Stimulated activated CD4-positive, alpha-beta T cell treated with anti-CD3 and anti-CD28 coated beads, Interleukin-15, amount 100 ng/mL, for 1 hour (primary cell): ENCODE results near the gene STIM1.
"Not testable (repeated sequence)": the region's sequence is repeated elsewhere in the genome, so short reads cannot be mapped to it uniquely, and the experiment has no call there.

Experiments used
- DNase-seq, 2 donors: peaks; one replicate each; pipeline ENCODE4 v3.0.0-alpha.2; 2020; ENCODE audit warnings: low read depth in 1 of 2, low spot score in 1 of 2

STIM1 gene

GRCh38 chr11:4093519-4094347, 238.3 kb downstream of the STIM1 start:
- no peak for DNase-seq

- peak; percentile 80 to 90 for DNase-seq
Measured at GRCh38 chr11:4094348-4095291, 239.2 kb downstream of the STIM1 start, which contains the start of gene RRM1. TSS of gene RRM1 (plus strand) at chr11:4094799. CDS start at chr11:4095013, 214 bp downstream.

GRCh38 chr11:4095509-4096230, 240.2 kb downstream of the STIM1 start:
- DNase-seq = no peak

- DNase-seq = no peak
Measured at GRCh38 chr11:4098026-4098621, 242.7 kb downstream of the STIM1 start.

GRCh38 chr11:4102711-4103110, 247.2 kb downstream of the STIM1 start:
- DNase-seq = no peak

GRCh38 chr11:4103269-4103668, 247.8 kb downstream of the STIM1 start:
- no peak for DNase-seq

- DNase-seq = no peak
Measured at GRCh38 chr11:4105916-4106315, 250.5 kb downstream of the STIM1 start.

- DNase-seq = no peak
Measured at GRCh38 chr11:4111834-4112233, 256.4 kb downstream of the STIM1 start.

- no peak for DNase-seq
Measured at GRCh38 chr11:4115128-4115527, 259.7 kb downstream of the STIM1 start.

GRCh38 chr11:4118107-4118506, 262.6 kb downstream of the STIM1 start:
- DNase-seq = no peak

GRCh38 chr11:4123218-4123617, 267.8 kb downstream of the STIM1 start:
- DNase-seq = no peak

GRCh38 chr11:4125141-4125540, 269.7 kb downstream of the STIM1 start:
- DNase-seq = no peak

GRCh38 chr11:4127357-4127756, 271.9 kb downstream of the STIM1 start:
- DNase-seq = no peak

GRCh38 chr11:4130219-4130618, 274.8 kb downstream of the STIM1 start:
- DNase-seq = not testable (repeated sequence)

- no peak for DNase-seq
Measured at GRCh38 chr11:4134806-4135205, 279.3 kb downstream of the STIM1 start.

GRCh38 chr11:4138497-4138896, 283.0 kb downstream of the STIM1 start:
- no peak for DNase-seq

GRCh38 chr11:4140067-4140636, 284.7 kb downstream of the STIM1 start:
- no peak for DNase-seq
